PC-9 (cell line): ENCODE data around the gene CNTNAP5. TPM values are rescaled to one million over a fixed set of nuclear protein-coding genes. Genes with fewer than 3 reads are reported as not detected.

ENCODE experiments used
- BruUV-seq: library from RNA; stranded (reverse); fragments of 400-500 nt; replicated peaks from 2 replicates; lab custom pipeline; 2021; lab: Mats Ljungman, UMichigan
- CTCF ChIA-PET: fragments of 300-600 bp; sonication (Branson Sonifier 250); formaldehyde crosslinking; loops from one replicate; lab custom pipeline; 2022; ENCODE audit warnings: antibody characterized with exemption; lab: Charles Lee
- POLR2A ChIA-PET: fragments of 300-600 bp; sonication (Branson Sonifier 250); formaldehyde crosslinking; loops from one replicate; lab custom pipeline; 2022; ENCODE audit warnings: antibody characterized with exemption; ENCODE audit not compliant: unreplicated experiment; lab: Charles Lee
- DNase-seq, 2 experiments: peaks; one replicate each; pipeline versions ENCODE4 v3.0.0 to v3.0.0-alpha.2; 2015 to 2022; ENCODE audit warnings: mixed read lengths in 1 of 2
- H2AFZ ChIP-seq: fragments of 200-600 bp; sonication (generic); 2 replicates; pipeline ENCODE4 v1.8.1; 2017; ENCODE audit warnings: antibody characterized with exemption
- H3F3A ChIP-seq: fragments of 200-600 bp; sonication (generic); 2 replicates; pipeline ENCODE4 v1.8.1; 2017; ENCODE audit warnings: antibody characterized with exemption, mild to moderate bottlenecking, low read depth; ENCODE audit not compliant: insufficient read depth
- H3K27ac ChIP-seq: fragments of 200-600 bp; sonication (generic); 2 replicates; pipeline ENCODE4 v1.6.1; 2016; ENCODE audit warnings: mixed run types
- H3K27me3 ChIP-seq: fragments of 200-600 bp; sonication (generic); 2 replicates; pipeline ENCODE4 v1.6.1; 2016; ENCODE audit warnings: low read depth, mixed run types; ENCODE audit not compliant: insufficient read depth
- H3K36me3 ChIP-seq: fragments of 200-600 bp; sonication (generic); 2 replicates; pipeline ENCODE4 v1.6.1; 2016; ENCODE audit warnings: low read depth, mixed run types
- H3K4me1 ChIP-seq: fragments of 200-600 bp; sonication (generic); replicated peaks from 2 replicates; pipeline ENCODE4 v1.6.1; 2016; ENCODE audit warnings: mixed run types; ENCODE audit not compliant: insufficient read depth
- H3K4me2 ChIP-seq: fragments of 200-600 bp; sonication (generic); 2 replicates; pipeline ENCODE4 v1.6.1; 2017; ENCODE audit warnings: mixed run types
- H3K4me3 ChIP-seq: fragments of 200-600 bp; sonication (generic); 2 replicates; pipeline ENCODE4 v1.6.1; 2016; ENCODE audit warnings: mixed run types
- H3K79me2 ChIP-seq: fragments of 200-600 bp; sonication (generic); 2 replicates; pipeline ENCODE4 v1.6.1; 2017; ENCODE audit warnings: low read depth, mixed run types
- H3K9me2 ChIP-seq: fragments of 200-600 bp; sonication (generic); 2 replicates; pipeline ENCODE4 v1.8.1; 2017; ENCODE audit warnings: mild to moderate bottlenecking; ENCODE audit not compliant: insufficient read depth
- H3K9me3 ChIP-seq: fragments of 200-600 bp; sonication (generic); 2 replicates; pipeline ENCODE4 v1.8.1; 2016; ENCODE audit warnings: low read depth; ENCODE audit not compliant: insufficient read depth
- H4K20me1 ChIP-seq: fragments of 200-600 bp; sonication (generic); 2 replicates; pipeline ENCODE4 v1.8.1; 2017; ENCODE audit not compliant: insufficient read depth
- CTCF ChIP-seq: fragments of 200-600 bp; sonication (generic); conservative IDR thresholded peaks from 2 replicates; pipeline ENCODE4 v1.6.1; 2017; ENCODE audit warnings: mixed run types, antibody characterized with exemption, mild to moderate bottlenecking, moderate library complexity
- EZH2 ChIP-seq: fragments of 200-600 bp; sonication (generic); IDR thresholded peaks from 2 replicates; pipeline ENCODE4 v1.8.0; 2017; ENCODE audit warnings: antibody characterized with exemption, low read depth
- intact Hi-C: fragments of 100-400 bp; cut with micrococcal nuclease; formaldehyde crosslinking; loops from one replicate; pipeline ENCODE4 v1.10.0; 2022; ENCODE audit not compliant: unreplicated experiment
- total RNA-seq: library from RNA; stranded (reverse); gene quantifications from 2 replicates; pipeline ENCODE4 v1.2.3, GENCODE V29; 2021

Gene CNTNAP5
- total RNA-seq, 1 experiment from 2014 or later: not detected

- Histone ChIP-seq H3K4me3 (no peak overlapping the region), H2AFZ (no peak overlapping the region), H3K27me3 (no peaks in the 10 kb centered on the region), H3K27ac (no peak overlapping the region), H3K9me2 (no peaks in the 10 kb centered on the region), H3K36me3 (no peaks in the 10 kb centered on the region), H3K4me2 (no peak overlapping the region), H3K9me3 (no peaks in the 10 kb centered on the region), H3K79me2 (no peaks in the 10 kb centered on the region), H3F3A (no peaks in the 10 kb centered on the region), H4K20me1 (no peaks in the 10 kb centered on the region; the same call in 1 of the 2 replicates), H3K4me1 (no peaks in the 10 kb centered on the region)
- ChIA-PET POLR2A (no interaction called here), CTCF (no interaction called here)
- no peak for TF ChIP-seq EZH2
- TF ChIP-seq CTCF: no peak
- no peak for DNase-seq
- intact Hi-C loops: no loop called here
- BruUV-seq: no TSS peak
Measured at GRCh38 chr2:124663645-124663997, 638.5 kb downstream of the CNTNAP5 start.

GRCh38 chr2:124664363-124664762 lies 639.3 kb downstream of the CNTNAP5 start:
- Histone ChIP-seq H2AFZ (no peak overlapping the region), H3K27ac (no peak overlapping the region), H3F3A (no peaks in the 10 kb centered on the region), H3K4me2 (no peak overlapping the region), H3K9me3 (no peaks in the 10 kb centered on the region), H3K4me1 (no peaks in the 10 kb centered on the region), H3K27me3 (no peaks in the 10 kb centered on the region), H4K20me1 (no peaks in the 10 kb centered on the region), H3K79me2 (no peaks in the 10 kb centered on the region), H3K9me2 (no peaks in the 10 kb centered on the region), H3K36me3 (no peaks in the 10 kb centered on the region), H3K4me3 (no peak overlapping the region)
- ChIA-PET CTCF (no interaction called here), POLR2A (no interaction called here)
- DNase-seq: no peak
- no TSS peak for BruUV-seq
- intact Hi-C loops: no loop called here
- no peak for TF ChIP-seq EZH2

GRCh38 chr2:124666976-124667375 lies 641.9 kb downstream of the CNTNAP5 start:
- no peak for DNase-seq
- BruUV-seq: no TSS peak
- H3K9me2 ChIP-seq: no peaks in the 10 kb centered on the region
- no peaks in the 10 kb centered on the region for H3F3A ChIP-seq
- H3K4me1 ChIP-seq: no peaks in the 10 kb centered on the region
- H4K20me1 ChIP-seq: no peaks in the 10 kb centered on the region
- H3K9me3 ChIP-seq: no peaks in the 10 kb centered on the region
- H3K4me3 ChIP-seq: no peak overlapping the region
- intact Hi-C loops: no loop called here
- ChIA-PET POLR2A (no interaction called here), CTCF (no interaction called here)
- H2AFZ ChIP-seq: no peak overlapping the region
- no peaks in the 10 kb centered on the region for H3K79me2 ChIP-seq
- H3K27ac ChIP-seq: no peak overlapping the region
- H3K27me3 ChIP-seq: no peaks in the 10 kb centered on the region
- H3K36me3 ChIP-seq: no peaks in the 10 kb centered on the region
- no peak for TF ChIP-seq EZH2
- no peak for TF ChIP-seq CTCF
- no peak overlapping the region for H3K4me2 ChIP-seq

GRCh38 chr2:124668161-124668560 lies 643.1 kb downstream of the CNTNAP5 start:
- Histone ChIP-seq H3K4me3 (no peak overlapping the region), H3K4me1 (no peaks in the 10 kb centered on the region), H3K9me3 (no peaks in the 10 kb centered on the region), H3K79me2 (no peaks in the 10 kb centered on the region), H4K20me1 (no peaks in the 10 kb centered on the region), H3K9me2 (no peaks in the 10 kb centered on the region), H2AFZ (no peak overlapping the region), H3F3A (no peaks in the 10 kb centered on the region), H3K36me3 (no peaks in the 10 kb centered on the region), H3K27me3 (no peaks in the 10 kb centered on the region), H3K4me2 (no peak overlapping the region), H3K27ac (no peak overlapping the region)
- CTCF ChIA-PET: no interaction called here
- intact Hi-C loops: no loop called here
- POLR2A ChIA-PET: no interaction called here
- DNase-seq: no peak
- TF ChIP-seq CTCF: no peak
- no peak for TF ChIP-seq EZH2
- no TSS peak for BruUV-seq
